GM21367 (cell line): ENCODE measurements around the gene ZNF764.
"Not testable (repeated sequence)": the region's sequence is repeated elsewhere in the genome, so short reads cannot be mapped to it uniquely, and the experiment has no call there.

Experiments used
- ATAC-seq: cut with Tn5 transposase; IDR thresholded peaks from one replicate; pipeline ENCODE4 v1.9.1; 2021; ENCODE audit not compliant: unreplicated experiment

ZNF764 gene

GRCh38 chr16:30557957-30558788, at the start of gene ZNF764:
TSS of gene ZNF764 (minus strand) at chr16:30558374. CDS start at chr16:30558182, 192 bp downstream.
- peak; percentile 69 for ATAC-seq

GRCh38 chr16:30606004-30606403, 47.8 kb upstream of the ZNF764 start:
- no peak for ATAC-seq

GRCh38 chr16:30605158-30605557, 47.0 kb upstream of the ZNF764 start:
- no peak for ATAC-seq

- no peak for ATAC-seq
Observed at GRCh38 chr16:30604316-30604947, 46.3 kb upstream of the ZNF764 start.

GRCh38 chr16:30603945-30604315, 45.8 kb upstream of the ZNF764 start:
- no peak for ATAC-seq

GRCh38 chr16:30602616-30603277, 44.6 kb upstream of the ZNF764 start:
- ATAC-seq = no peak

- ATAC-seq = no peak
Observed at GRCh38 chr16:30601966-30602365, 43.8 kb upstream of the ZNF764 start.

GRCh38 chr16:30600929-30601328, 42.8 kb upstream of the ZNF764 start:
- ATAC-seq = no peak

- no peak for ATAC-seq
Observed at GRCh38 chr16:30600215-30600614, 42.0 kb upstream of the ZNF764 start.

- no peak for ATAC-seq
Observed at GRCh38 chr16:30592871-30593270, 34.7 kb upstream of the ZNF764 start.

GRCh38 chr16:30590869-30591268, 32.7 kb upstream of the ZNF764 start:
- ATAC-seq = not testable (repeated sequence)

GRCh38 chr16:30589582-30589981, 31.4 kb upstream of the ZNF764 start:
- not testable (repeated sequence) for ATAC-seq

GRCh38 chr16:30588651-30589050, 30.5 kb upstream of the ZNF764 start:
- ATAC-seq = no peak

- ATAC-seq = peak; percentile 75
Observed at GRCh38 chr16:30585400-30586191, 27.4 kb upstream of the ZNF764 start, which contains the start of gene ZNF785. TSS of gene ZNF785 (minus strand) at chr16:30585697. CDS start at chr16:30585611, 86 bp downstream.

- peak; percentile 19 for ATAC-seq
Observed at GRCh38 chr16:30585022-30585399, 26.8 kb upstream of the ZNF764 start.

- ATAC-seq = no peak
Observed at GRCh38 chr16:30582611-30583340, 24.6 kb upstream of the ZNF764 start.

GRCh38 chr16:30581457-30581856, 23.3 kb upstream of the ZNF764 start:
- ATAC-seq = no peak

GRCh38 chr16:30574678-30575077, 16.5 kb upstream of the ZNF764 start:
- ATAC-seq = no peak

GRCh38 chr16:30571445-30572322, 13.5 kb upstream of the ZNF764 start, which contains the start of gene ZNF688:
TSS of gene ZNF688 (minus strand) at chr16:30571714. CDS start at chr16:30571629, 85 bp downstream.
- peak; percentile 58 for ATAC-seq
